AG08396 (cell line): ENCODE results near the gene NEK6.

Source experiments
- DNase-seq: peaks from one replicate; pipeline ENCODE4 v3.0.0; 2012; ENCODE audit warnings: low spot score, mixed read lengths

NEK6 gene

DNA sequence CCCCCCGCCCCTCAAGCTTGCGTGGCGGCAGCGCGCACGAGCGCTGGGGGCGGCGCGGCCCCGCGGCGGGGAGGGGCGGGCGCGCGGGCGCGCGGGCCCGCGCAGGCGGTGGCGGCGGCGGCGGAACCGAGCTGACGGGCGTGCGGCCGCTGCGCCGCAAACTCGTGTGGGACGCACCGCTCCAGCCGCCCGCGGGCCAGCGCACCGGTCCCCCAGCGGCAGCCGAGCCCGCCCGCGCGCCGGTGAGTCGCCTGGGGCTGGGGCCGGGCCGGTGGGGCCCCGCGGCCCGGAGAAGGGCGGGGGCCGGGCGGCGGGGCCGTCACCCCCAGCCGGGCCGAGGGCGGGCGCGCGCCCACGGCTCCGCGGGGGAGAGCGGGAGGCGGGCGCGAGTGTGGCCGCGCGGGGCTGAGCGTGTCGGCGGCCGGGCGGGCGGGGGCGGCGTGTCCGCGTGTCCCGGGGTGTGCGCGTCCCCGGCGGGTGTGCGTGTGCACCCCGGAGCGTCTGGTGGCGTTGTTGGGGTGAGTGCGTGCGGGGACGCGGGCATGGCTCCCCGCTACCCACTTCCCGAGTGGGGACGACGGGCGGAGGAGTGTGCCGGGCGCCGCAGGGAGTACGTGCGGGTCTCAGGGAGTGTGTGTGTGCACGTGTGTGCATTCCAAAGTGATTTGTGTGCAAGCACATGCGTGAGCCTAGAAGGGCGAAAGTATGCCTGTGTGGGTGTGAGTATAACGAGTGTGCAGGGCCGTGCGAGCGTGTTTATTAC is at the start of gene NEK6:
TSS of gene NEK6 (plus strand) at position 106 of the 763 bp plus-strand sequence. CDS start 44,016 bp downstream, outside the sequence.
- DNase-seq: peak; percentile 77

DNA sequence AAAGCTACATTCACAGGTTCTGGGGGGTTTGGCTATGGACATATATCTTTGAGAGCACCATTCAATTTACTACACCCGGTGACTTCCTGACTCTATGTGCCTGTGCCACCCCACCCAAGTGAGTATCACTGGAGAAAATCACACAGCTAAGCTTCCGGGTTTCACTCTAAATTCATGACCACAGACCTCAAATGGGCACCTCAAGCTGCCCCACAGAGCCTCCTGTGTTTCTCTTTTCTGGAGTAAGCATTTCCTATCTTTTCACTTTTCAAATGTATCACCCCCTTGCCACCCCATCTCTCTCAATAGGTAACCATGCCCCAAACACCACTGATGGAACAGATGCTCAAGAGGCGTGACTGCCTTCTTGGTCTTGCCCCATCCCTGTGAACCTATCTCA is 49.2 kb upstream of the NEK6 start:
- no peak for DNase-seq

DNA sequence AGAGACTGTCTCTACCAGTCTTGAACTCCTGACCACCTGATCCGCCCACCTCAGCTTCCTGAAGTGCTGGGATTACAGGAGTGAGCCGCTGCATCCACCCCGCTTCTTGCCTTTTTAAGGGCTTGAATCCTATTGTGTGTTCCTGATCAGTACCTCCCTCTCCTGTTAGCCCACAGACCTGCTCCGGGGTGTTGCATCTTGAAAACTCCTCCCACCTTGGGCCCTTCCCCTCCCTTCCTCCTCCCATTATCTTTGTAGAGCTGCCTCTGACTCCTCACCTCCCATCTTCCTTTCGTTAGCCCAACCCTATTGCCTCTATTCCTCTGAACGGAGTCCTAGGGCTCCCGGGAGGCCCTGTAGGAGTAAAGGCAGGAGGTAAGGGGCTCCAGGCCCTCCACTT is 48.5 kb upstream of the NEK6 start:
- DNase-seq: no peak

DNA sequence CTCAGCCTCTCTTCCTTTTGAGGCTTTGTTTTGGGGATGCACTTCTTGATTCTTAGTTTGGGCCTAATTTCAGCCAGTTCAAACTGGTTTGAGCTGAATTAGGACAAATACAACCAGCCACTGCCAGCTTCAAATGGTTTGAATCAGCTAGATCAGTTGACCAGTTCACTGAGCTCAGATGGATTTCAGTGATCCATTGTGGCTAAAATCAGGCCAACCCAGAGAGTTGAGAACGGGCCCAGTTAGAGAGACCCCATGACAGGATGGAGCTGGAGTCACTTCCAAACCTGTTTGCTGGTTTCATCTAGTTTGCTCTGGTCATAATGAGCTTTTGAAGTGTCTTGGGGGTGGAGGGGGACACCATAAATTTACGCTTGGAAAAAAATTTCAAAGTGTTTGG is 48.0 kb upstream of the NEK6 start:
- DNase-seq: no peak

DNA sequence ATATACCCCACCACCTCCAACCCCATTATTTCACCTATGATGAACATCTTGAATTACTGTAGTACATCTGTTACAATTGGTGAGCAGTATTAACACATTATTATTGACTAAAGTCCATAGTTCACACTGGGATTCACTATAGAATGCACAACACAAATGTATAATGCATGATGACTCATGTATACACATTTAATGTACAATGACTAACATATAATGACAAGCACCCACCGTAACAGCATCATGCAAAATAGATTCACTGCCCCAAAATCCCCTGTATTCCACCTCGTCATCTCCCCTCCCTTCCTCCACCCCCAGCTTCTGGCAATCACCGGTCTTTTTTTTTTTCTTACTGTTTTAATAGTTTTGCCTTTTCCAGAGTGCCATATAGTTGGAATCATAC is 47.1 kb upstream of the NEK6 start:
- no peak for DNase-seq

DNA sequence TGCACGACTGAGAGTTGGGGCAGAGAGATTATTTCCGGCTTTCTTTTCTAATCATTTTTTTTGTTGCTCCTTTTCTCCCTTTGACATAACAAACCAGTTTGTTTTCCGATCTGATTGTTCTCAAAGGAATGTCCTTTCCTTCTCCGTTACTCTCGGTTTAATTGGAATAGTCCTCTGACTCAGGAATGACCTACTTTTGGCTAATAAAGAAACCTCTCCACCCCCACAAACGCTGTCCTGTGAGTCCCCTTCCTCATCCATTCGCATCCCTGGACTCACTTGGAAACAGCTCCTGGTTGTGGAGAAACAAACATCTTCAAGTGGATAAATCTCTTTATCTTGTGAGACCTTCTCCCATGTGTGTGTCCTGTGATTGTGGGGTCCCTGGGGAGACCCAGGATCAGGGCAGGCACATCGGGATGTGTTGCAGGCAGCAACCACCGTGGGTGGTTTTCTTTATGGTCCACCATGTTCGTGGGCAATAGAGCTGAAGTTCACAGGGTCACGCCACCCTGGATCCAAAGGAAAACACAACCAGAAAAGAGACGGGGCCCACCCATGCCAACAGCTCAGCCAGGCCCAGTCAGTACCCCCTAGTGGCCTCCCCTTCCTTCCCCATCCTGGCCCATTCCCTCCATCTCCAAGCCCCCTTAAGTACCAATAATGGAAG is 45.2 kb upstream of the NEK6 start:
- DNase-seq: peak; percentile 42

DNA sequence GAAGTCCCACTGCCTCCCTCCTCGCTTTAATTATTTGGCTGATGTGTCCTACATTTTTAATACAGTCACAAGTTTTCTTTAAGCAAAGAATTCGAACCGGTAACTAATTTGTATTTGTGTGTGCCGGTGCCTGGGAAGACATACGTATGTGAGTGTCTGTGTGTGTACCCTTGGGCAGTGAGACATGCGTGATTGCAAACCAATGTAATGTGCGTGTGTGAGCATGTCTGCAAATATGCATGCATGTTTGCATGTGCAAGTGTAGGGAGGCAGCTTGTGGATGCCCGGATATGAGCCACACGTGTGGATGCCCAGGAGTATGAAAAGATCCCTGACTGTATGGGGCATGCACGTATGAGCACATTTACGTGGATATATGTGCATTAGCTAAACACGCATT is 44.4 kb upstream of the NEK6 start:
- DNase-seq: peak; percentile 1

DNA sequence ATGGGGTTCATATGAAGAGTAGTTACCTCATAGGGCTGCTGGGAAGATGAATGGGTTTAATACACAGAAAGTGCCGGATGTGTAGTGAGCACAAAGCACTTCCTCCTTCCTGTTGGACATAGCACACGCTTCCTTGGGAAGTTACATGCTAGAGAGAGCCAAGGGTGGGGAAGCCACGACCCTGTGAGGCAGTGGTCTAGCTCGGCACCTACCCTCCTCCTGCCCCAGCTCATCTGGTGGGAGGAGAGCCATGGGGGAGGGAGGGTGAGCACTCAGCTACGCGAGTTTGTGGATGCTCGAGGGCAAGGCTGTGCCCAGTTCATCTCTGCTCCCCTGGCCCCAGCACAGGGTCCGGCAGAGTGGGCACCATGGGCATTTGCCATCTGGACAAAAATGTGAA is 43.6 kb upstream of the NEK6 start:
- DNase-seq: peak; percentile 1

DNA sequence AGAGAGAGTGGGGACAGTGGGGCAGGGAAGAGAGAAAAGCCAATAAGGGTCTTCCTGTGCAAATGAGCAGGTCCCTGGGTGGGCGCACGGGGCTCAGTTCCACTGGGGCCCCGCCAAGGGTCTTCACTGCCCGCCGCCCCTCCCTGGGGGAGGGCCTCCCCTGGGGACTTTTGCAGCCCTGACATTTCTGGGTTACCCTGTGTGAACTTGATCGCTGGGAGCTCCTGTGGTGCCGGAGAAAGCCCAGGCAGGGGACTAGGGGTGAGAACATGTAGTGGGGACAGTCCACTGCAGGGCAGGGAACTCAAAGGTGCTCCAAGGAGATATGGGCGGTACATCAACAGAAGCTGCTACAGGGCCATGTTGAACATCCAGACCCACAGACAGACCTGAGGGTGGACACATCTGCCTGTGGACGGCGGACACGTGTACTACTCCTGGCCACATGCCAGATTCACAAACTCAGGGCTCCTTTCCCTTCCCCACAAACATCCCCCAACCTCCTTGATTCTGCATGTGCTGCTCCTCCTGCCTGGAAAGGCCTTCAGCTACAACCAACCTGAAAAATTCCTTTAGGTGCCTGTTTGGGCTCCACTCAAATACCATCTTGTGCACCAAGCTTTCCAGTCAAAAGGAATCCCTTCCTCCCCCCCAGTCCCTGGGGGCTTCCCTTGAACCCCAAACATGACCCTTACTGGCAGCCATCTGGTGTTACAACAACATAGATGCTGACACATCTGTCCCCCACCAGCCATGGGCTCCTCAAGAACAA is 43.0 kb upstream of the NEK6 start:
- DNase-seq: peak; percentile 2

DNA sequence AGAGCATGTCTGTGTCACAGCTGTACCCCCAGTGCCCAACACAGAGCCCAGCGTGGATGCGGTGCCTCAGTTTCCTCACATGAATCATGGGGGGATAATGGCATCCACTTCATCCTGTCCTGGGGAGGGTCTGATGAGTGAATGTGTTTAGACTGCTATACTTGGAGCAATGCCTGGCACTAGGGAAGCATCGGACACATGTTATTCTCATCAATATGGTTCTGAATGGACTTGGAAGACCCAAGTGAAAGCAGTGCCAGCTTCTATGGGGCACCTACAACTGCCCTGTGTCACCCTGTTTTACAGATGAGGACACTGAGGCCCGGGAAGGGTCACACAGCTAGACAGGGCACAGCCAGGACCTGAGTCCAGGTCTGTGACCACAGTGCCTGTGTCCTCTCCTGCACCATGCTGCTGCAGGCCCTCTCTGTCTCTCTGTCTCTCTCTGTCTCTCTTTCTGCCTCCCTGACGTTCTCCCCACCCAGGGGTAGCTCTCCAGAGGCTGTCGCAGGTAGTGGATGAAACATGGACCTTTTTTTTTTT is 42.3 kb upstream of the NEK6 start:
- no peak for DNase-seq

DNA sequence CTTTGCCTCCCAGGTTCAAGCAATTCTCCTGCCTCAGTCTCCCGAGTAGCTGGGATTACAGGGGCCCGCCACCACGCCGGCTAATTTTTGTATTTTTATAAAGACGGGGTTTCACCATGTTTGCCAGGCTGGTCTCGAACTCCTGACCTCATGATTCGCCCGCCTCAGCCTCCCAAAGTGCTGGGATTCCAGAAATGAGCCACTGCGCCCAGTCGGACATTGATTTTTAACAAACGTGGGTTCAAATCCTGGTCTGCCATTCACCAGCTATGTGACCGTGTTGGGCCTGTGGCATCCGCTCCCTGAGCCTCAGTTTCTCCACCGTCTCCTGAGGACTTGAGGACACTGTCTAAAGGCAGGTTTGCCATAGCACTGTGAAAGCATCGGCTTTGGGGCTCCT is 41.8 kb upstream of the NEK6 start:
- DNase-seq: no peak

DNA sequence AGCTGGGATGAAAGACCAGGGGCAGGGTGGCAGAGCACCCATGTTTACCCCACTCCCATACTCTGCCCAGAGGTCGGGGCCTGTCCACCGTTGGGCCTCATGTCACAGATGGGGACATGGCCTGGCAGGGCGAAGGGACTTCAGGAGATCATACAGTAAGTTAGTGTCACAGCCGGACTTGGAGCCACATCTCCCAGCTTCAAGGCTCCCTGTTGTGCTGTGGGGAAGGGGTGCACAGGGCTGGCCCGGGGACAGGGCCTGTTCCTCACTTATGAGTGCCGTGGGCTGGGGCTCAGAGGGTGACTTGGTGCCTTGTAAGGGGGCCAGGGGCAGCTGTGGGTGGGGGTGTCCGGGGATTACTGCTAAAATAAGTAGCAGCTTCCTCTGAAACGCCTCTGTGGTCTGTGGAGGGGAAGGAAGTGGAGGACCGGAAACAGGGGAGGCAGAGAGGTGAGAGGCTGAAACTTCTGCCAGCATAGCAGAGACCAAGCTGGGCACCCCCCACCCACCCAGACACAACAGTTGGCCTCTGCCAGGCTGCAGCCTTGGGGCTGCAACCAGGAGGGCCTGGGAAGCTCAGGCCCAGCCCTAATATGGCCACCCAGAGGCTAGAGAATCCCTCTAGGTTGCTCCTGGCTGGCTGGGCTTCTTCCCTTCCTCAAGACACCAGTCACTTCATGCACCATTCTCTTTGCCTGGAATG is 41.1 kb upstream of the NEK6 start:
- DNase-seq: no peak

DNA sequence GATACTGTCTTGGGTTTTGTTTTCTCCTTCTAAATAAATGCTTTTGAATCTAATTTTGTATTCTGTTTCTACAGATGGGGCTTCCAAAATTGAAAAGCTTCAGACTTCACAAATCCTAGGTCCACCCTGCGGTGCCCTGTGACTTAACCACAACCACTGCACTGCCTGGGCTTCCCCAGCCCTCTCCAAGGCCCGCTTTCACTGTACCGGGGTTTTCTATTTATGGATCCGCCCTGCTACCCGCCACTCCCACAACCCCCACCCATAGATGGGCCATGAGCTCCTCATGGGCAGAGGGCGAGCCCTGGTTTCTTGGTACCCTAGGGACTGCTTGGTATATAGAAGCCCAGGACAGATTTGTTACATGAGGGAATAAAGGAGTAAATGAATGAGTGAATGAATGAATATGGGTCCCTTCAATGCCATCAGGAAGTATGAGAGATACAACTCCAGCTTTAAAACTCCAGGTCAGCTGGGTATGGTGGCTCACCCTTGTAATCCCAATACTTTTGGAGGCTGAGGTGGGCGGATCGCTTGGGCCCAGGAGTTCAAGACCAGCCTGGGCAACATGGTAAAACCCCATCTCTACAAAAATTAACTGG is 39.8 kb upstream of the NEK6 start:
- no peak for DNase-seq

DNA sequence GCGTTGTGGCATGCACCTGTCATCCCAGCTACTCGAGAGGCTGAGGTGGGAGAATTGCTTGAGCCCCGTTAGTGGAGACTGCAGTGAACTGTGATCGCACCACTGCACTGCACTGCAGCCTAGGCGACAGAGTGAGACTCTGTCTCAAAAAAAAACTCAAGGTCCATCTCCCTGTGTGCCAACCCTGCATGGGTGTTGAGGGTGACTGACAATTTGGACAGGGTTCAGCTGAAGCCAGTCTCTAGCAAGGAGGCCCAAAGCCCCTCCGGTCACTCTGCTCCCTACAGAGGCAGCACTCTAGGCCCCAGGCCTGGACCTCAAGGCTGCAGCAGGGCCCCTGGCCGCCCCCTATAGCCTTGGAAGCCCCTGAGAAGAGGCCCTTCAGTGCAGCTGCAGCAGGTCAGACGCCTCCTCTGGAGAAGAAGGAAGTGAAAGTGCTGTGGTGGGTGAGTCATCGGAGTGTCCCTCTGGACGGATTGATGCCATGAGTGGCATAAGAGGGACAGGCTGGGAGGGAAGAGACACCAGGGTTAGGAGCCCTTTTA is 39.2 kb upstream of the NEK6 start:
- peak; percentile 57 for DNase-seq

DNA sequence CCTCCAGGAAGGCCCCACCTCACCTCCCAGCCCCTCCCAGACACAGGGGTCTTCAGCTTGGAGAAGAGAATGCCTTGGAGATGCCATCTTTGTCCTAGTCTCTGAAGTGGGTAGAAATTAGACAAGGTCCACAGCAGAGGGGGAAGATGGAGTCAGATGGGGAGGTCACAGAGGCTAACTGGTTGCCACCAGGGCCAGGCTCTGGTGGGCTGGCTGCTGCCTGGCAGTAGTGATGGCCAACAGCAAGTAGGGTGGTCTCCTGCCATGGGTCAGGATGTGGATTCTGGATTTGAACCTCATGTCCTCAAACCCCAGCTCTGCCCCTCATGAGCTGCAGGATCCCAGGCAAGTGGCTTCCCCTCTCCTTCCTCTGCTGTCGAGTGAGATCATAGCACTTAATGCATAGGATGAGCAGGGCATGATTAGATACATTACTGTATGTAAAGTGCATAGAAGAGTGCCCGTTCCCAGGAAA is 38.7 kb upstream of the NEK6 start:
- no peak for DNase-seq

DNA sequence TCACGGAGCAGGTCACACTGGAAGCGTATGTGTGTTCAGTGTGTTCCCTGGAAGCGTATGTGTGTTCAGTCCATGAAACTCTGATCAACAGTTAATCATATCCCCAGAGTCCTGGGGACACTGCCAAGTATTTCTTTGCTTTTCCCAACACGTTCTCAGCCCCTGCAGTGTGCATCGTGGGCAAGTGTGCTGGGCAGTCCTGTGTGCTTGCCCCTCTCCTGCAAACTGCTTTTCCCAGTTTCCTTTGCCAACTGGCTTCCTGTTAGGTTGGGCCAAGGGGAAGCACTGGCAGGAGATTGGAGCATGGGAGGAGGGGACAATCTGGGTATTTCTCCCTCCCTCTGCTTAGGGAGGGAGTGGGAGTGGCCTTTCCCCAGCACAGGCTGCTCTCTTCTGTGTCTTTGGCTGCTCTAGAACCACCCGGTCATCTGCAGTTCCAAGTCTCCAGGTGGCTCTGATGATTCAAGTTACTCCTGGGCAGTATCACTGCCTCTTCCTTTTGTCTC is 36.8 kb upstream of the NEK6 start:
- peak; percentile 43 for DNase-seq

DNA sequence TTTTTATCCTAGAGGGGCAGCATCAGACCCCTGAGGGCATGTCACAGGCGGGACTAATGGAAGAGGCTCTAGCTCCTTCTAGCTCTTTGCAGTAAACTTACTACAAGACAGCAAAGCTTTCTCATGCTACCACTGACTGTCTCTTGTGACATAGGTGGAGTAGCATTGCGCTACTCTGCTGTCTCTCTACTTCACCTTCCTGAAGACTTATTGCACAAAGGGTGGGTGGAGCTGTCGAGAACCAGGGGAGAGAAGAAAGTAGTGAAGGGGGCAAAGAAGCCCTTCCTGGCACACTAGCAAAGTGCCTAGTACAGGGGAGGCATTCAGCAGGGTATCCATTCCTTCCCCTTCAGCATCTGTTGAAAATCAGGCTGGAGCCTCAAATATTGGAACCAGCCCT is 36.1 kb upstream of the NEK6 start:
- no peak for DNase-seq

DNA sequence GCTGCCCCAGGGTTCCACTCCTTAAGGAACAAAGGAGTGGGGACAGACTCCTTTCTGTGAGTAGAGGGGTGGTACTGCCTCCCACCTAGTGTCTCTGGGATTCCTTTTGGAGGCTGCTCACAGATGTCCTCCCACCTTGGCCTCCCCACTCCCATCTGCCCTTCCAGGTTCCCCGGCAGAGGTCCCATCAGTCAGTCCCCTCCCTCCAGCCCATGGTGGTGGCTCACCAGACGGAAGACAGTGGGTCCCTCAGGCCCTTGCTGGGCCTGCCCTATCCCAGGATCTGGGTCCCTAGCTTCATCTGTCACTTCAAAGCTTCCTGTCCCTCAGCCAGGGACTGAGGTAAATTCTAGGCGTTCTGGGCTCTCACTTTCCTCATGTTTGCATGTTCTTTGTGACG is 35.6 kb upstream of the NEK6 start:
- no peak for DNase-seq

DNA sequence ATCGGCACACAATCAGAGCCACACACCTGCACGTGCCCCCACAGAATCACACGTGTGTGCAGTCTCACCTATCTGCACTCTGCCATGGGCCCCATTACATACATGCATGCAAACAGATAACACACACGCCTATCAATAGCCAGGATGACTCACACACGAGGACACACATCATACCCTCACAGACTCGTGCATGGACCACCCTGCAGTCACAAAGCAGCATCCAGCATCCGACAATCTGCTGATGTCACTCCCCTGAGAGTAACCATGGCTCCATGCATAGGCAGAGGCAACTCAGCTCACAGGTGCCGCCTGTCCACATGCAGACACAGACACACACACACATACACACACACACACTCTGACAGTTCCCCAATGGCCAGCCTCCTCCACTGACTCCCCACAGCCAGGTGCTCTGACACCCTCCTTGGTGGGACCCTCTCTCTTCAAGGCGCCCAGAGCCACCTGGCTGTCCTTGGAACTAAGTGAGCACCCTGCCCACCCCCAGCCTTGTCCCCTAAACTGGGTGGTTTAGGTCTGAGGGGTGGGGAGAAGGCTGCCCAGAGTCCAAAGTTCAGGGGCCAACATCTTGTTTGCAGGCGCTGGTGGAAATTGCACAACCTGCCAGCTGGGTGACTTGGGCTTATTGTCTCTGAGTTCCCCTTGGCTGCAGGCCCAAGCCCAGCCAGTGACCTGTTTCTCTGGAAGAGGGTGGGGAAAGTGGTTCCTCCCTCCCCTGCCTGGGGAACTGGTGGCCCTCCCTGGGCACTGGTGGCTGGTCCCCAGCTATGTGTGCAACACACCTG is 34.6 kb upstream of the NEK6 start:
- no peak for DNase-seq

DNA sequence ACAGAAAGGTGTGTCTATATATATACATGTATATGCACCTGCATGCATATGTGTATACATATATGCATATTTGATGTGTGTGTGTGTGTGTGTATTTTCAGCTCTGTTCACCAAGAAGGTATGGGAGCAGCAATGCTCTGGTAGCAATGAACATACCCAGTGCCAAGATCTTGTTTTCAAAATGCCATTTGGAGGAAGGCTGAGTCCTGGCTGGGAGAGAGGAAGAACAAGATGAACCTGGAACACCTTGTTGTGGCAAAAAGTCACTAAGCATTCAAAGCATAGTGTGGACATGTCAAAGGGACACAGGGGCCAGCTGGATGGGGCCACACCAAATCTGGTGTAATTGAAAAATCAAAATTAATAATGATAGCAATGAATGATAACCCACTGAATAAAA is 31.8 kb upstream of the NEK6 start:
- no peak for DNase-seq
